Keratinocyte (primary cell): ENCODE results near the gene ERICH6. TPM values are rescaled to one million over a fixed set of nuclear protein-coding genes. Genes with fewer than 3 reads are reported as not detected.

Experiments used
- DNase-seq: peaks from one replicate; pipeline ENCODE4 v3.0.0-alpha.2; 2011; ENCODE audit warnings: low read depth, missing footprints, low spot score
- FAIRE-seq: peaks from 2 replicates; lab custom pipeline; 2011; peaks lifted over from hg19 to GRCh38; lab: Jason Lieb, UNC
- H2AFZ ChIP-seq: 2 replicates; pipeline ENCODE4 v1.6.0; 2012; ENCODE audit warnings: low read length, control low read depth, inconsistent platforms; ENCODE audit not compliant: control insufficient read depth
- H3K27ac ChIP-seq: 2 replicates; pipeline ENCODE4 v1.5.1; 2011; ENCODE audit warnings: low read length; ENCODE audit not compliant: control insufficient read depth, insufficient read depth
- H3K27me3 ChIP-seq: 3 replicates; pipeline ENCODE4 v1.6.0; 2011; ENCODE audit warnings: low read length; ENCODE audit not compliant: control insufficient read depth, insufficient read depth; ENCODE audit errors: extremely low read depth
- H3K36me3 ChIP-seq, 2 experiments: 2 replicates in 1 of 2; 3 replicates in 1 of 2; pipeline ENCODE4 v1.5.1; 2011; ENCODE audit warnings: low read length in 2 of 2, mild to moderate bottlenecking in 1 of 2; ENCODE audit not compliant: control insufficient read depth in 2 of 2, insufficient read depth in 2 of 2; ENCODE audit errors: extremely low read depth in 1 of 2
- H3K4me1 ChIP-seq: 3 replicates; pipeline ENCODE4 v1.5.1; 2011; ENCODE audit warnings: low read length; ENCODE audit not compliant: control insufficient read depth, insufficient read depth; ENCODE audit errors: extremely low read depth
- H3K4me2 ChIP-seq: 3 replicates; pipeline ENCODE4 v1.6.0; 2011; ENCODE audit warnings: low read depth, low read length; ENCODE audit not compliant: control insufficient read depth, insufficient read depth; ENCODE audit errors: extremely low read depth
- H3K4me3 ChIP-seq, 3 experiments: fragments of 200-600 bp in 1 of 3; sonication (generic) in 1 of 3; 2 replicates in 2 of 3; 3 replicates in 1 of 3; pipeline ENCODE4 v1.5.1; 2011 to 2016; ENCODE audit warnings: low read length in 3 of 3, mild to moderate bottlenecking in 3 of 3, control low read depth in 2 of 3, inconsistent platforms in 1 of 3, low read depth in 1 of 3, mixed read lengths in 1 of 3, mixed run types in 1 of 3, moderate library complexity in 1 of 3; ENCODE audit not compliant: control insufficient read depth in 2 of 3, insufficient read depth in 2 of 3; ENCODE audit errors: extremely low read depth in 1 of 3
- H3K79me2 ChIP-seq: 2 replicates; pipeline ENCODE4 v1.6.0; 2012; ENCODE audit warnings: low read length; ENCODE audit not compliant: control insufficient read depth, insufficient read depth
- H3K9ac ChIP-seq: 3 replicates; pipeline ENCODE4 v1.6.0; 2011; ENCODE audit warnings: low read length; ENCODE audit not compliant: control insufficient read depth, insufficient read depth; ENCODE audit errors: extremely low read depth
- H3K9me1 ChIP-seq: 3 replicates; pipeline ENCODE4 v1.6.0; 2011; ENCODE audit warnings: low read length; ENCODE audit not compliant: control insufficient read depth, insufficient read depth; ENCODE audit errors: extremely low read depth
- H3K9me3 ChIP-seq: 2 replicates; pipeline ENCODE4 v1.5.1; 2012; ENCODE audit warnings: low read depth, low read length; ENCODE audit not compliant: control insufficient read depth
- H4K20me1 ChIP-seq: 3 replicates; pipeline ENCODE4 v1.6.0; 2011; ENCODE audit warnings: low read length; ENCODE audit not compliant: control insufficient read depth, insufficient read depth; ENCODE audit errors: extremely low read depth
- EZH2 ChIP-seq: IDR thresholded peaks from one replicate; pipeline ENCODE4 v1.6.1; 2012; ENCODE audit warnings: inconsistent platforms, mild to moderate bottlenecking, low read length, moderate library complexity
- dilution Hi-C: fragments of 300-500 bp; cut with MboI; formaldehyde crosslinking; loops from one replicate; pipeline ENCODE4 v1.7.0; 2020; ENCODE audit warnings: low sequenced_read_pairs; ENCODE audit not compliant: extremely low pct_ligation_motif_present
- polyA plus RNA-seq, 5 experiments: library from polyadenylated mRNA; depleted of rRNA in 3 of 5; stranded (reverse) in 3 of 5; stranded (forward) in 1 of 5; unstranded in 1 of 5; fragments of >200 nt; gene quantifications; 1 replicate in 1 of 5; 2 replicates in 3 of 5; 3 replicates in 1 of 5; pipeline versions ENCODE4 v1.2.1 to v1.2.3, GENCODE V29; 2011 to 2012; ENCODE audit warnings: missing spikeins in 2 of 5, low read depth in 1 of 5, low replicate concordance in 1 of 5
- TF ChIP-seq, protein P1 (sequence below), 3 experiments: IDR thresholded peaks in 1 of 3; conservative IDR thresholded peaks in 1 of 3; optimal IDR thresholded peaks in 1 of 3; 2 replicates in 2 of 3; 3 replicates in 1 of 3; pipeline versions ENCODE3 to v1.5.1; 2011; ENCODE audit warnings: low read length in 3 of 3, mild to moderate bottlenecking in 3 of 3, moderate library complexity in 2 of 3, control low read depth in 1 of 3, inconsistent platforms in 1 of 3; ENCODE audit not compliant: insufficient read depth in 2 of 3; ENCODE audit errors: extremely low read depth in 1 of 3

Gene ERICH6
- polyA plus RNA-seq, 1 donor (not counting 4 experiments of a cell fraction or from before 2014, with no cell fraction given): 0.03 TPM

DNA sequence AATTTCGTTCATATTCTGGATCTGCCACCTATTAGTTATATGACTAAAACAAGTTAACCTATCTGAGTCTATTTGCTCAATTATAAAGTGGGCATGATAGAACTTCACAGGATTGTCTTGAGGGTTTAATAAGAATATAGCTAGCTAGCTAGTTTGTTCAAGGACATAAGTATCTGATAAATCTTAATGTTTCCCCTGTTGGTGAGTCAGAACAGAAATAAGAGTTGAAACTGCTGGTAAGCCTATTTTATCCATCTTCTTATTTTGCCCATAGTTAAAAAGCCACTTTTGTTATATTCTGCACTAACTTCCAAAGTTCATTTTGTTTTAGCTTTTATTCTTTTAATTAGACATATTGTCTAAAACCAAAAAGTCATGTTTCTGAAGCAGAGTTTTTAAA, 91.2 kb downstream of the ERICH6 start:
- no peaks in the 10 kb centered on the region for H3K9me3 ChIP-seq
- no peak overlapping the region for H3K4me3 ChIP-seq
- dilution Hi-C loops: no loop called here
- H3K27me3 ChIP-seq: no peaks in the 10 kb centered on the region
- peaks cover 80% of the 10 kb centered on the region for H3K79me2 ChIP-seq
- no peaks in the 10 kb centered on the region for H3K4me1 ChIP-seq
- H3K4me2 ChIP-seq: no peak overlapping the region
- no peaks in the 10 kb centered on the region for H3K36me3 ChIP-seq
- no peak overlapping the region for H3K27ac ChIP-seq
- H4K20me1 ChIP-seq: peaks cover 9% of the 10 kb centered on the region
- TF ChIP-seq, protein P1, sequence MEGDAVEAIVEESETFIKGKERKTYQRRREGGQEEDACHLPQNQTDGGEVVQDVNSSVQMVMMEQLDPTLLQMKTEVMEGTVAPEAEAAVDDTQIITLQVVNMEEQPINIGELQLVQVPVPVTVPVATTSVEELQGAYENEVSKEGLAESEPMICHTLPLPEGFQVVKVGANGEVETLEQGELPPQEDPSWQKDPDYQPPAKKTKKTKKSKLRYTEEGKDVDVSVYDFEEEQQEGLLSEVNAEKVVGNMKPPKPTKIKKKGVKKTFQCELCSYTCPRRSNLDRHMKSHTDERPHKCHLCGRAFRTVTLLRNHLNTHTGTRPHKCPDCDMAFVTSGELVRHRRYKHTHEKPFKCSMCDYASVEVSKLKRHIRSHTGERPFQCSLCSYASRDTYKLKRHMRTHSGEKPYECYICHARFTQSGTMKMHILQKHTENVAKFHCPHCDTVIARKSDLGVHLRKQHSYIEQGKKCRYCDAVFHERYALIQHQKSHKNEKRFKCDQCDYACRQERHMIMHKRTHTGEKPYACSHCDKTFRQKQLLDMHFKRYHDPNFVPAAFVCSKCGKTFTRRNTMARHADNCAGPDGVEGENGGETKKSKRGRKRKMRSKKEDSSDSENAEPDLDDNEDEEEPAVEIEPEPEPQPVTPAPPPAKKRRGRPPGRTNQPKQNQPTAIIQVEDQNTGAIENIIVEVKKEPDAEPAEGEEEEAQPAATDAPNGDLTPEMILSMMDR (optimal IDR thresholded peaks at IDR 0.05 in 1 of 3, IDR thresholded peaks at IDR 0.05 in 1 of 3, conservative IDR thresholded peaks at IDR 0.05 in 1 of 3; ENCODE audit: extremely low read depth in 1 of 3, insufficient read depth in 2 of 3, low read length in 3 of 3): no peak
- TF ChIP-seq EZH2: no peak
- FAIRE-seq: no peak
- H2AFZ ChIP-seq: no peak overlapping the region
- H3K9ac ChIP-seq: no peak overlapping the region
- no peaks in the 10 kb centered on the region for H3K9me1 ChIP-seq
- no peak for DNase-seq

DNA sequence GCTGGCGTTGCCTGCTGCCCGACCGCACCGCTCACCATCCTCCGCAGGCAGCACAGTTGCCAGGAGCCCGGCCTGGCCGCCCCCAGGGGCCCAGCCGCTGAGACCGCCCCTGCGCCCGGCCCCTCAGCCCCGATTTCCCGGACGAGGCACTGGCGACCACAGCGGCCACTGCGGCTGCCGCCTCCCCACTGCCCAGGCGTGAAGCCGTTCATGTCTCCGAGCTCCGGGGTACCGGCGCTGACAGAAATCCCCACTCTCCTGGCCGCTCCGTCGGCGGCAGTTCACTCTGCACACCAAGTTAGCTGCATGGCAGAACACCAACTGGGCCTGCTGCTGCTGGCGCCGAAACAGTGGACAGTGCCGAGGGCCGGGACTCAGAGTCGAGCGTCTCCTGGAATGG, 92.1 kb downstream of the ERICH6 start:
- H4K20me1 ChIP-seq: peaks cover 8% of the 10 kb centered on the region
- peaks cover 0 to under 1% of the 10 kb centered on the region in 2 experiments for H3K36me3 ChIP-seq
- no peak for FAIRE-seq
- no peak for TF ChIP-seq EZH2
- TF ChIP-seq, protein P1 (optimal IDR thresholded peaks at IDR 0.05 in 1 of 3, IDR thresholded peaks at IDR 0.05 in 1 of 3, conservative IDR thresholded peaks at IDR 0.05 in 1 of 3; ENCODE audit: extremely low read depth in 1 of 3, insufficient read depth in 2 of 3, low read length in 3 of 3): no peak
- dilution Hi-C loops: no loop called here
- H3K27me3 ChIP-seq: no peaks in the 10 kb centered on the region
- no peaks in the 10 kb centered on the region for H3K9me3 ChIP-seq
- H3K9me1 ChIP-seq: no peaks in the 10 kb centered on the region
- H3K27ac ChIP-seq: no peak overlapping the region
- H3K4me3 ChIP-seq: no peak overlapping the region
- H3K4me1 ChIP-seq: no peaks in the 10 kb centered on the region
- DNase-seq: no peak
- no peak overlapping the region for H3K4me2 ChIP-seq
- H3K9ac ChIP-seq: no peak overlapping the region
- peaks cover 80% of the 10 kb centered on the region for H3K79me2 ChIP-seq
- no peak overlapping the region for H2AFZ ChIP-seq
